Measurements from ENCODE around the gene DCD.

The DCD gene

DNA sequence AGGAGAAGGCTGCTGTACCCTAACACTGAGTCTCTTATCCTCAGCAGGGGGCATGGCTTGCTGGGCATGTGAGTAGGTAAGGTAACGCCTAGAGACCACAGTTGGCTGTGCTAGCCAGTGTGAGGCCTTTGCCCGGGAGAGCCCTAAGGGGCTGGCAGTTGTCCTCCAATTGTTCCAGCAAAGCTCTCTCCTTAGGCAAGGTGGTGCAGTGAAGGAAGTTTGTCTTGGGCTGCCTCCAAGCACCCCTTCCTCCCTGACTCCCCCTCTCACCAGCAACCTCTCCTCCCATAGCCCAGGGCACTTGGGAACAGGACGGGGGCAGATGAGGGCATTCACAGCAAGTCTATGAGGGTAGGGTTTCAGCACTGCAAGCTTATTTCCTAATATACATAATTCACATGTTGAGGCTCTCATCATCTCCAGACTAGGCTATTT, 36.4 kb downstream of the DCD start:
- no peak for DNase-seq (ENCODE audit: low read depth)
- no peak overlapping the region for H3K4me3 ChIP-seq (ENCODE audit: low read depth, low read length)
- TF ChIP-seq, protein P1, sequence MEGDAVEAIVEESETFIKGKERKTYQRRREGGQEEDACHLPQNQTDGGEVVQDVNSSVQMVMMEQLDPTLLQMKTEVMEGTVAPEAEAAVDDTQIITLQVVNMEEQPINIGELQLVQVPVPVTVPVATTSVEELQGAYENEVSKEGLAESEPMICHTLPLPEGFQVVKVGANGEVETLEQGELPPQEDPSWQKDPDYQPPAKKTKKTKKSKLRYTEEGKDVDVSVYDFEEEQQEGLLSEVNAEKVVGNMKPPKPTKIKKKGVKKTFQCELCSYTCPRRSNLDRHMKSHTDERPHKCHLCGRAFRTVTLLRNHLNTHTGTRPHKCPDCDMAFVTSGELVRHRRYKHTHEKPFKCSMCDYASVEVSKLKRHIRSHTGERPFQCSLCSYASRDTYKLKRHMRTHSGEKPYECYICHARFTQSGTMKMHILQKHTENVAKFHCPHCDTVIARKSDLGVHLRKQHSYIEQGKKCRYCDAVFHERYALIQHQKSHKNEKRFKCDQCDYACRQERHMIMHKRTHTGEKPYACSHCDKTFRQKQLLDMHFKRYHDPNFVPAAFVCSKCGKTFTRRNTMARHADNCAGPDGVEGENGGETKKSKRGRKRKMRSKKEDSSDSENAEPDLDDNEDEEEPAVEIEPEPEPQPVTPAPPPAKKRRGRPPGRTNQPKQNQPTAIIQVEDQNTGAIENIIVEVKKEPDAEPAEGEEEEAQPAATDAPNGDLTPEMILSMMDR (IDR thresholded peaks at IDR 0.05; ENCODE audit: control insufficient read depth, extremely low read depth, insufficient read depth), result no peak

DNA sequence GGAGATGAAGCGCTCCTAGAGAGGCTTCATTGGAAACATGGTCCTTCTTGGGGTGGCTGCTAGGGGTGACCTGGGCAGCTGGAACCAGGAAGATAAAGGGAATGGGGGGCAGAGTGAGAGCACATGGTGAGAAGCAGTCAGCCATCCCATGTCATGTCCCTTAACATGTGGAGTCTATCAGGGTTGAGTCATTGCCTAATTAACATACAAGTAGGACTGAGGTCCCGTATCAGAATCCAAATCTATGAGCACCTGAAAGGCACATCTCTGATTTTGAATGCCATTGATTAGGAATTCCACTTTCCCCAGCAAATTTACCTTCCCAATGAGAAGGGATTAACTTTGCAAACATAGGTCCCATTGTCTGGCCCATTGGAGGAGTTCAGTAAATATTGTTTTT, 39.4 kb downstream of the DCD start:
- no peak overlapping the region for H3K4me3 ChIP-seq (ENCODE audit: low read depth, low read length)
- no peak for DNase-seq (ENCODE audit: low read depth)
- TF ChIP-seq, protein P1 (IDR thresholded peaks at IDR 0.05; ENCODE audit: control insufficient read depth, extremely low read depth, insufficient read depth), result no peak

DNA sequence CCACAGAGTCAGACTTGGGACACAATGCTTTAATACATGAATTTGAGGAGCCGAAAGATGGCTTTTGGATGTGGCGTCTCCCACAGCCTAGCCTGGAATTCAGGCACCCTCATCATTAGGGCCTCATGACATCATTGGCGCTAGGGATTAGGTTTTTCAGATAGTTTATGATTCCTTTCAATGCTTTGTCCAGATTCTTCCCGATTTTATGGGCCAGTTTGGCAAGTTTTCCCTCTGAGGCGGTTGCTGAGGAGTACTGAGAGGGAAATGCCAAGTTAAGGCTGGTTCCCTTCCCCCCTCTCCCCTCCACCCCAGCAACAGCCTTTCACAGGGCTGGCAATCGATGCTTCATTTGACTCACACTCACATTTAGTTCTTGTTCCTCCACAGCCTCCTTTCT, 40.0 kb downstream of the DCD start:
- DNase-seq (ENCODE audit: low read depth), result no peak
- TF ChIP-seq, protein P1 (IDR thresholded peaks at IDR 0.05; ENCODE audit: control insufficient read depth, extremely low read depth, insufficient read depth), result no peak

DNA sequence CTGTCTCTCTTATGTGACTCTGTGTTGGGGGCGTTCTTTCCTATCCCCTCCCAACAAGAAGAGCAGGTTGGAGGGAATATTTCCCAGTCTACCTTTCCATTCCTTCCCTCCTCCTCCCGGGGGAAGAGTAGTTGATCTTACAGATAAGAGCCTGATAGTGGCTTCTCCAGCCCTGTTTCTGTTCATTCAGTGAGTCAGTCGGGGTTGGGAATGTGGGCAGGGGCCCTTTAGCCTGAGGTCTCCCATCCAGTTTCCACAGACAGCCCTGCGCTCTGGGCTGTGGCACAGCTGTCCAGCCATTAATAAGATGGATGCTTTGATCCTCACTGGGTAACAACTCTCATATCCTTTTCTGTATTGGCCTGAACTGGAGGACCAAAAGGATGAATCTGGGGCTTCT, 41.6 kb downstream of the DCD start:
- TF ChIP-seq, protein P1 (IDR thresholded peaks at IDR 0.05; ENCODE audit: control insufficient read depth, extremely low read depth, insufficient read depth), result no peak
- H3K4me3 ChIP-seq (ENCODE audit: low read depth, low read length), result no peak overlapping the region
- DNase-seq (ENCODE audit: low read depth), result no peak

More for the DNA sequence above, 40.0 kb downstream of the DCD start:
- no peak overlapping the region for H3K4me3 ChIP-seq (ENCODE audit: low read depth, low read length)

DNA sequence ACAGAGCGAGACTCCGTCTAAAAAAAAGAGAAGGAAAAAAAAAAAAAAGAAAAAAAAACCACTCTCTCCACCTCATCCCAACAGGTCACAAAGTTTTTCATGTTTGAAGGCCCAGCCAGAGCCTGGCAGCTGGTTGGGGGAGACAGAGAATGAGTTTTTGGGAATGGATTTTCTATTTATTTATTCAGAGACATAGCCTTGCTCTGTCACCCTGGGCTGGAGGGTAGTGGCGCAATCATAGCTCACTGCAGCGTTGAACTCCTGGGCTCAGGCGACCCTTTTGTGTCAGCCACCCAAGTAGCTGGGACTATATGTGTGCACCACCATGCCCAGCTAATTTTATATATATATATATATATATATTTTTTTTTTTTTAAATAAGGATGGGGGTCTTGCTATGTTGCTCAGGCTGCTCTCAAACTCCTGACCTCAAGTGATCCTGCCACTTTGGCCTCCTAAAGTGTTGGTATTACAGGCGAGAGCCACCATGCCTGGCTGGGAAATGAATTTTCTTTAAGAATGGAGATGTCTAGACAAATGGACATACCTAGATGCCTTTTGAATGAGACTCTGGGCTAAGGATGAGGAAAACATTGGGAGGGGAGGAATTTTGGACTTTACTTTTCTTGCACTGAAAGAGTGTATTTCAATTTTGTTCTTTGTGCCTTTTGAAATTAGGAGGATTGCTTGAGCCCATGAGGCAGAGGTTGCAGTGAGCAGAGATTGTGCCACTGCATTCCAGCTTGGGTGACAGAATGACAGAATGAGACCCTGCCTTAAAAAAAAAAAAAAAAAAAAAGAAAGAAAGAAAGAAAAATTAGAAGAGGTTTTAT, 42.8 kb downstream of the DCD start:
- TF ChIP-seq, protein P1 (IDR thresholded peaks at IDR 0.05; ENCODE audit: control insufficient read depth, extremely low read depth, insufficient read depth), result no peak
- no peak overlapping the region for H3K4me3 ChIP-seq (ENCODE audit: low read depth, low read length)
- DNase-seq (ENCODE audit: low read depth), result no peak

DNA sequence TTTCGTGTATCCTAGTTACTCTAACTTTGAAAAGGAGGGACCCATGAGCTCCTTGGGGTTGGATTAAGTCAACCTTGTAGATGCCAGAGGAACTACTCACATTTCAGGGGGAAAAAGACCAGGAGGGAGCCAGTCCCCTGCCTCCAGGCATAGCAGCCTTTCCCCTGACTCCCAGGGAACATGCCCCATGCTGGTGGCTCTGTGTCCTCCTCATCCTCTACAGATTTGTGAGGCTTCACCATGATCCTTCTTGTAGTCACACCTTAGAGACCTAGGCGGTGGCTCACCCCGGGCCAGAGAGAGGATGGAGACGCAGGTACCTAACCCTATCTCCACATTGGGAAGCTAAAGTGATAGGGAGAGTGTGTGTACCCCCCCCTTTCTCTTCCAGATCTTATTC, 43.7 kb downstream of the DCD start:
- TF ChIP-seq, protein P1 (IDR thresholded peaks at IDR 0.05; ENCODE audit: control insufficient read depth, extremely low read depth, insufficient read depth), result no peak
- DNase-seq (ENCODE audit: low read depth), result no peak
- H3K4me3 ChIP-seq (ENCODE audit: low read depth, low read length), result no peak overlapping the region

DNA sequence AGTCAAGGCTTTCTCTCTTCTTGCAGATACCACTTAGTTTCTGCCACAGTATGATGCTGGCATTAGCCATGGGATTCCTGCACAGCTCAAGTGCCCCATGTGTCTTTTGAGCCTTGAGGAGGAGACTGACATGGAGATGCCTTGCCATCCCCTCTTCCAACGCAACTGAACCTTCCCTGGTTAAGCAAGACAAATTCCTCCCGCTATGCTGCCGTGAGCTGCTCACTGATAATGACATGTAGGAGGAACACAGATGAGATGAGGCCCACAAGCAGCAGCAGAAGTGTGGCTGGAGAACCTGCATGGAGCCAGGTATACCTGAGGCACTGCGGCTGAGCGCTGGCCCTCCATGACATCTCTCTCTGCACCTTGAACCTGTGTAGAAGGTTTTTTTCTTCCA, 44.3 kb downstream of the DCD start:
- TF ChIP-seq, protein P1 (IDR thresholded peaks at IDR 0.05; ENCODE audit: control insufficient read depth, extremely low read depth, insufficient read depth), result no peak
- no peak overlapping the region for H3K4me3 ChIP-seq (ENCODE audit: low read depth, low read length)
- DNase-seq (ENCODE audit: low read depth), result no peak

Data from LNCaP clone FGC (cell line).